Forelimb muscle (tissue), 1 donor: Measurements from ENCODE around the gene CCL27. TPM values are rescaled to one million over a fixed set of nuclear protein-coding genes. Genes with fewer than 3 reads are reported as not detected.
A peak's percentile ranks its signal among the peaks of the same experiment; 100 is the strongest.

ENCODE experiments used
- DNase-seq: peaks from one replicate; pipeline ENCODE4 v3.0.0-alpha.2; 2013; ENCODE audit warnings: low read depth
- polyA plus RNA-seq: library from polyadenylated mRNA; unstranded; fragments of 120-200 nt; gene quantifications from one replicate; pipeline ENCODE4 v1.2.1, GENCODE V29; 2013; ENCODE audit not compliant: insufficient read length

Gene CCL27
- polyA plus RNA-seq, 1 donor, result 0.51 TPM

DNA sequence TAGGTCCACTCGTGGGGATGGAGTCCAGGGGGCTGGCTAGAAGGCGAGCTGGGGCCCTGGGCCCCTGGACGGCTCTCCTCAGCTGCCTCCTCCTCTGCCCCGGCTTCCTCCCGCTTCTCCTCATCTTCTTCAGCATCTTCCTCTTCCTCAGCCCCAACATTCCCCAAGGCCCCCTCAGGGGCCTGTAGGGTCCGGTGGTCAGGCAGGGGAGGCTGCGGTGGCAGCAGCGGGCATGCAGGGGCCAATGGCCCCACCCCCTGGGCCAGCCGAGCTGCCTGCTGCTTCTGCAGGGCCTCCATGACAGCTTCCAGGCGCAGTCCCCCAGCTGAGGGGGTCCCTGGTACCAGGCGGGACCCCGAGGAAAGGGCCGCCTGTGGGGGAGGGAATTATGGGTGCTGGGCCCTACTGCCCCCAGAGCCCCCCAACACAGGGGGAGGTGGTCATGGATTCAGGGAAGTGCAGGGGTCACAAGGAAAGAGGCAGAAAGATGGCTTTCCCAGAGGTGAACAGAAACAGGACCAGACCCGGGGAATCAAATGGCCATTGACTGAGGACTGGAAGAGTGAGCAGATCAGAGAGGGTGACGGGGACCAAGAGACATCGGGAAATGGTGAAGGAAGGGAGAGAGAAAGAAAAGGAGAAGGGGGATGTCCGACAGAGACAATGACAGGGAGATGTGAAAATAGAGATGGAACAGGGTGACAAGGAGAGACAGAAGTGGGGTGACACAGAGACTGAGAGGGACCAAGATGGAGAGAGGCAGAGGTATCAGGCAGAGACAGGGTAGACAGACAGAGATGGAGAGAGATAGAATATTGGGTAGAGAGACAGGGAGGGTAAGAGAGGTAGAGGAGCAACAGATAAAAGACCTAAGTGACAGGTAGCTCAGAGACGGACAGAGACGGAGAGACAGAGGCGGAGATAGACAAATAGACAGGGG, 34.5 kb downstream of the CCL27 start:
- no peak for DNase-seq

DNA sequence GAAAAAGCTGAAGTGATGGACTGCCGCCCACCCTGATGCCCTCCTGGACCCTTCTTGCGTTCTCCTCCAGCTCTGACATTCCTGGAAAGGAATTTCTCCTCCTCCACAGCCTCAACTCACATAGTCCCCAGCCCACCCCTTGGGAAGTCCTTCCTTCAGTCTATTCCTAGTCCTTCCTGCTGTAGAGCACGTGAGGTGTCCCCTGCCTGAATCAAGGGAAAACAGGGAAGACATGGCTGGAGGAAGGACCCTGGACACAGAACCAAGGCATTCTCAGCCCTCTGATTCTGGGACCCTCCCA, 37.3 kb downstream of the CCL27 start:
- DNase-seq, result no peak

GRCh38 chr9:34624475-34625185, 37.8 kb downstream of the CCL27 start:
- no peak for DNase-seq

GRCh38 chr9:34623374-34624235, 38.9 kb downstream of the CCL27 start:
- DNase-seq, result no peak

DNA sequence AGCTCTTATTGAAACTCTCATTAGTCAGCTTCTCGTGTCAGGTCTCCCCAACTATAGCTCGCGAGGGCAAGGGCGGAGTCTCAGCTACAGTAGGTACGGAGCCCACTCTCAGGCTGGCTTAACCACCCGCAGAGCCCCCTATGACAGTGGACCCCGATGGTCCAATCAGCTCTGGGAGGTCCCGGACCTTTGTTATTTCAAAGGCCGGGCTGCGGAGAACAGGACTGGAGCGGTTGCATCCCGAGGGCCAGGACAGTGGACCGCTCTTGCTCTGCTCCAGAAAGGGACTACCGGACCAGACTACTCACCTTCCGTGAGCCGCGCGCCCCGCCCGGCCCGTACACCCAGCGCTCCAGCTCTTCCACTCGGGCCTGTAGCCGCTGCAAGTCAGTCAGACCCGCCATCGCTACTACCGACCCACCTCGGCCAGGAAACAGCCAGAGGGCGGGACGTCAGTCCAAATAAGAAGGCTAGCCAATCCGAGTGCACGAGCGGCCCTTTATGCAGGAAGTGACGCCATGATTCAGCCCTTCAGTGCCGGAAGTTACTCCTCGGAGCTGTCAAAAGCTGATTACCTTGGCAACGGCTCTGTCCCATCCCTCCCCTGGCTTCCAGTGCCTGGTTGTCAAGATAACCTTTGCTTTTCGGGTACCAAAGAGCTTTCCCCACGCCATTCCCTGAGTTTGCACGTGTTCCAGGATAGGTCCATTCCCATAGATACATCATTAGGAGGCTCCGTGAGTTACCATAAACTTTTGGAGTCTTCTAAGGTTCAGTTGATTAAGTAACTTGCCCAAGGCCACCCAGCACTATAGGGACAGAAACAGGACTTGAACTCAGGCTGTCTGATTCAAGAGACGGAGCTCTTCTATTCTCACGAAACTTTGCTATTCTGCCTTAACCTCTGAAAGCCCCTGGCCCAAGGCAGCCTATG, 42.1 kb downstream of the CCL27 start, which contains the start of gene DCTN3:
Gene DCTN3, minus strand, starts transcription at position 435 of the 934 bp plus-strand sequence. Its CDS starts 31 bp downstream, at position 404.
- DNase-seq, result peak; percentile 91

GRCh38 chr9:34615132-34615531, 47.3 kb downstream of the CCL27 start:
- DNase-seq, result no peak

- DNase-seq, result no peak
These were observed 49.6 kb downstream of the CCL27 start for GRCh38 chr9:34612788-34613390.

Other genes starting within 250 kb of the CCL27 start
- 11.7 TPM for gene FAM219A, start 204.1 kb downstream of the CCL27 start, polyA plus RNA-seq
- 0.24 TPM for gene DNAI1, start 203.9 kb downstream of the CCL27 start, polyA plus RNA-seq
- 3.4 TPM for gene ENHO, start 139.7 kb downstream of the CCL27 start, polyA plus RNA-seq
- gene CNTFR, start 72.9 kb downstream of the CCL27 start, polyA plus RNA-seq, result 44.9 TPM
- 20.3 TPM for gene RPP25L, start 50.6 kb downstream of the CCL27 start, polyA plus RNA-seq
- 62.5 TPM for gene DCTN3, start 42.2 kb downstream of the CCL27 start, polyA plus RNA-seq
- gene ARID3C, start 33.6 kb downstream of the CCL27 start, polyA plus RNA-seq, result not detected
- gene SIGMAR1, start 24.9 kb downstream of the CCL27 start, polyA plus RNA-seq, result 47.3 TPM
- 38.4 TPM for gene GALT, start 16.0 kb downstream of the CCL27 start, polyA plus RNA-seq
- gene IL11RA, start 10.5 kb downstream of the CCL27 start, polyA plus RNA-seq, result 105 TPM
- gene CCL19, start 28.6 kb upstream of the CCL27 start, polyA plus RNA-seq, result not detected
- 9.2 TPM for gene CCL21, start 47.5 kb upstream of the CCL27 start, polyA plus RNA-seq